ENCODE measurements around the gene CSNK2A3. TPM values are rescaled to one million over a fixed set of nuclear protein-coding genes. Genes with fewer than 3 reads are reported as not detected.

Gene CSNK2A3
- total and polyA plus RNA-seq, 2 of the 13 experiments (the other 11 are each of a cell fraction or from before 2014, with no cell fraction given): 1.7 to 3.5 TPM

GRCh38 chr11:11332141-11332710 lies 20.8 kb downstream of the CSNK2A3 start:
- H2AFZ ChIP-seq (ENCODE audit: low read length): no peak overlapping the region
- H3K27ac ChIP-seq (ENCODE audit: extremely low read length, insufficient read depth, low read length): no peak overlapping the region
- POLR2A ChIA-PET: no interaction called here
- no peaks in the 10 kb centered on the region for H3K9me3 ChIP-seq (ENCODE audit: low read length)
- H3K9ac ChIP-seq (ENCODE audit: insufficient read depth, low read depth, low read length): no peak overlapping the region
- H4K20me1 ChIP-seq (ENCODE audit: insufficient read depth, low read length): no peaks in the 10 kb centered on the region
- H3K79me2 ChIP-seq (ENCODE audit: insufficient read depth, low read length): no peaks in the 10 kb centered on the region
- no peaks in the 10 kb centered on the region for H3K4me1 ChIP-seq (ENCODE audit: insufficient read depth, low read length)
- ATAC-seq: no peak
- H3K27me3 ChIP-seq (ENCODE audit: control insufficient read depth in 1 of 2, insufficient read depth in 2 of 2, low read length in 2 of 2): peaks cover 0 to 4% of the 10 kb centered on the region in 2 experiments; a peak in 3 of 5 replicates
- WGBS (ENCODE audit: low lambda C conversion rate): 53% methylated on average over 5 of the region's 5 CpGs
- no peak for FAIRE-seq
- no peak overlapping the region for H3K4me3 ChIP-seq (replicated peaks in 1 of 3; ENCODE audit: insufficient read depth in 1 of 3, low read depth in 2 of 3, low read length in 3 of 3)
- in situ Hi-C loops (cut with HindIII; ENCODE audit: extremely low pct_ligation_motif_present, low pct_unique_long_range_greater_than_20kb) (no loop called here), intact Hi-C loops (cut with micrococcal nuclease; ENCODE audit: unreplicated experiment) (no loop called here)
- no TSS peak for BruUV-seq (replicated peaks)
- H3K36me3 ChIP-seq (replicated peaks in 1 of 2; ENCODE audit: control insufficient read depth in 1 of 2, insufficient read depth in 2 of 2, low read length in 2 of 2): no peaks in the 10 kb centered on the region
- CTCF ChIA-PET (ENCODE audit: low intra/inter-chr PET ratio, low total read pairs): no interaction called here
- DNase-seq (ENCODE audit: low spot score): no peak
- H3K4me2 ChIP-seq (ENCODE audit: low read depth, low read length): no peak overlapping the region
- TF ChIP-seq ZNF567 (CRISPR knock-in tag; IDR thresholded peaks at IDR 0.05; ENCODE audit: borderline replicate concordance): no peak
- TF ChIP-seq, protein P1, sequence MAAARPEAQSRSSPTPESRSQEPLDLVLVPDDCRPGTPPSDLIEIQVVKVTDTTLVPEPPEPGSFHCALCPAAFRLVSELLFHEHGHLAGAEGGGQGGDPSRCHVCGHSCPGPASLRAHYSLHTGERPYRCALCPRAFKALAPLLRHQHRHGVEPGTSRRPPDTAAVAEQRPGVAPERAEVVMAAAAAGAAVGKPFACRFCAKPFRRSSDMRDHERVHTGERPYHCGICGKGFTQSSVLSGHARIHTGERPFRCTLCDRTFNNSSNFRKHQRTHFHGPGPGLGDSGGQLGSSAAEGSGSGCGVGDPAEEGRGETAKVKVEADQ (CRISPR knock-in tag; IDR thresholded peaks at IDR 0.05; ENCODE audit: borderline replicate concordance): no peak
- TF ChIP-seq PCBP2 (optimal IDR thresholded peaks at IDR 0.05; ENCODE audit: low read depth, low read length, poor library complexity, severe bottlenecking): no peak
- TF ChIP-seq FIP1L1 (IDR thresholded peaks at IDR 0.05; ENCODE audit: borderline replicate concordance, insufficient read depth, low read depth, low read length): no peak
- TF ChIP-seq HIC2 (CRISPR knock-in tag; IDR thresholded peaks at IDR 0.05; ENCODE audit: low read depth): no peak
- no peak for TF ChIP-seq ZSCAN25 (CRISPR knock-in tag; IDR thresholded peaks at IDR 0.05)
- TF ChIP-seq MIXL1 (CRISPR knock-in tag; IDR thresholded peaks at IDR 0.05): no peak
- no peak for TF ChIP-seq CENPT (CRISPR knock-in tag; IDR thresholded peaks at IDR 0.05; ENCODE audit: low read depth)
- no peak for TF ChIP-seq ZNF747 (CRISPR knock-in tag; IDR thresholded peaks at IDR 0.05; ENCODE audit: borderline replicate concordance)
- no peak for TF ChIP-seq PAF1 (CRISPR knock-in tag; IDR thresholded peaks at IDR 0.05)
- TF ChIP-seq ZBTB38 (CRISPR knock-in tag; IDR thresholded peaks at IDR 0.05): no peak
- TF ChIP-seq, protein P2, sequence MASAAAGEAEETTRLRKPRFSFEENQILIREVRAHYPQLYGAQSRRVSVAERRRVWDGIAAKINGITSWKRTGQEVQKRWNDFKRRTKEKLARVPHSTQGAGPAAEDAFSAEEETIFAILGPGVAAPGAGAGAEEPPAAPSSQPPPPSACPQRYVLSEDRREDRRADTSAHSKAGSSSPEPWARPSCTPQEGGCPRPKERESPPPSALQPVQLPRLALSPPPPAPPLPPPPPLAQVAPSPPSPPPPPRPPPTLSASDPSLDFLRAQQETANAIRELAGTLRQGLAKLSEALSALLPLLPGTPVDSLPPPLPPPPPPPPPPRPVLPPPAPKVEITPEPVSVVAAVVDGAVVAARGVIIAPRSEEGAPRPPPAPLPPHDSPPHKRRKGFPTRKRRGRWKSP (CRISPR knock-in tag; IDR thresholded peaks at IDR 0.05): no peak
- no peak for TF ChIP-seq TEAD2 (CRISPR knock-in tag; IDR thresholded peaks at IDR 0.05)
- TF ChIP-seq EP300 (IDR thresholded peaks at IDR 0.05; ENCODE audit: low read depth in 2 of 2, low read length in 2 of 2): no peak
- TF ChIP-seq EP300 (CRISPR knock-in tag; IDR thresholded peaks at IDR 0.05; ENCODE audit: borderline replicate concordance): no peak

Data from HepG2 (cell line).